GM12878 (cell line): Measurements from ENCODE around the gene NID1. TPM values are rescaled to one million over a fixed set of nuclear protein-coding genes. Genes with fewer than 3 reads are reported as not detected.

Experiments used
- ATAC-seq: fragments of 200-7000 bp; cut with Tn5 transposase; 3 replicates; pipeline ENCODE4 v1.9.1; 2020; ENCODE audit warnings: mild to moderate bottlenecking, moderate library complexity
- BruUV-seq: library from RNA; stranded (reverse); fragments of 400-500 nt; replicated peaks from 2 replicates; lab custom pipeline; 2021; lab: Mats Ljungman, UMichigan
- CTCF ChIA-PET: fragments of 300-600 bp; sonication (Branson Sonifier 250); formaldehyde crosslinking; extraction: SDS; loops from one replicate; lab custom pipeline; 2021; ENCODE audit warnings: inconsistent platforms; lab: Yijun Ruan, JAX
- POLR2A ChIA-PET: fragments of 350-600 bp; formaldehyde crosslinking; extraction: SDS; loops from one replicate; lab custom pipeline; 2021; ENCODE audit warnings: inconsistent platforms; lab: Charles Lee
- RAD21 ChIA-PET: fragments of 300-600 bp; sonication (Branson Sonifier 250); formaldehyde crosslinking; loops from one replicate; lab custom pipeline; 2023; ENCODE audit warnings: antibody characterized with exemption; ENCODE audit not compliant: unreplicated experiment; lab: Charles Lee
- SMC1A ChIA-PET: fragments of 300-600 bp; sonication (Branson Sonifier 250); formaldehyde crosslinking; loops from one replicate; lab custom pipeline; 2023; ENCODE audit not compliant: unreplicated experiment, uncharacterized antibody; lab: Charles Lee
- DNase-seq: peaks from one replicate; pipeline ENCODE4 v3.0.0-alpha.2; 2011; ENCODE audit warnings: low read depth, low spot score
- FAIRE-seq: peaks from 3 replicates; lab custom pipeline; 2011; peaks lifted over from hg19 to GRCh38; lab: Jason Lieb, UNC
- H2AFZ ChIP-seq: 2 replicates; pipeline ENCODE4 v1.6.0; 2011; ENCODE audit warnings: low read depth, low read length, control low read depth; ENCODE audit not compliant: control insufficient read depth
- H3K27ac ChIP-seq: 2 replicates; pipeline ENCODE4 v1.5.1; 2011; ENCODE audit warnings: control low read depth; ENCODE audit not compliant: control insufficient read depth, insufficient read depth
- H3K27me3 ChIP-seq, 2 experiments: replicated peaks in 1 of 2; 2 replicates each; pipeline versions ENCODE4 v1.6.0 to v1.6.1; 2011; ENCODE audit warnings: low read length in 1 of 2; ENCODE audit not compliant: control insufficient read depth in 2 of 2, insufficient read depth in 2 of 2
- H3K36me3 ChIP-seq, 2 experiments: 2 replicates each; pipeline ENCODE4 v1.5.1; 2011; ENCODE audit warnings: low read length in 1 of 2; ENCODE audit not compliant: control insufficient read depth in 2 of 2, insufficient read depth in 2 of 2
- H3K4me1 ChIP-seq: 2 replicates; pipeline ENCODE4 v1.6.1; 2011; ENCODE audit warnings: mild to moderate bottlenecking, low read length, moderate library complexity, mixed read lengths; ENCODE audit not compliant: control insufficient read depth, insufficient read depth
- H3K4me2 ChIP-seq: 2 replicates; pipeline ENCODE4 v1.6.0; 2011; ENCODE audit warnings: control low read depth; ENCODE audit not compliant: control insufficient read depth, insufficient read depth
- H3K4me3 ChIP-seq: fragments of 200-600 bp; sonication (generic); 2 replicates; pipeline ENCODE4 v1.5.1; 2016
- H3K79me2 ChIP-seq: 2 replicates; pipeline ENCODE4 v1.6.0; 2011; ENCODE audit warnings: low read length; ENCODE audit not compliant: control insufficient read depth, insufficient read depth
- H3K9ac ChIP-seq: 2 replicates; pipeline ENCODE4 v1.8.0; 2011; ENCODE audit warnings: low read length, control low read depth, mixed read lengths; ENCODE audit not compliant: control insufficient read depth, insufficient read depth
- H3K9me3 ChIP-seq: replicated peaks from 3 replicates; pipeline ENCODE4 v1.5.1; 2011; ENCODE audit warnings: mild to moderate bottlenecking, low read length; ENCODE audit not compliant: control insufficient read depth, insufficient read depth
- H4K20me1 ChIP-seq: 2 replicates; pipeline ENCODE4 v1.6.0; 2011; ENCODE audit not compliant: control insufficient read depth, insufficient read depth
- ATF7 ChIP-seq: fragments of 450-650 bp; IDR thresholded peaks from 2 replicates; pipeline ENCODE4 v1.6.1; 2016; ENCODE audit warnings: low read depth, mild to moderate bottlenecking
- BCL11A ChIP-seq: IDR thresholded peaks from 2 replicates; pipeline ENCODE4 v1.6.1; 2011; ENCODE audit warnings: low read depth, low read length
- EP300 ChIP-seq, 2 experiments: fragments of 150-350 bp in 1 of 2; IDR thresholded peaks; 2 replicates each; pipeline ENCODE4 v1.6.1; 2011 to 2012; ENCODE audit warnings: low read depth in 2 of 2, low read length in 2 of 2, borderline replicate concordance in 1 of 2, improper control_type of control experiment in 1 of 2, inconsistent platforms in 1 of 2; ENCODE audit not compliant: control insufficient read depth in 1 of 2
- IKZF2 ChIP-seq, 2 experiments: fragments of 450-650 bp; IDR thresholded peaks; 2 replicates each; pipeline ENCODE4 v1.6.1; 2017; ENCODE audit warnings: mild to moderate bottlenecking in 2 of 2, moderate library complexity in 2 of 2
- MTA2 ChIP-seq: fragments of 450-650 bp; IDR thresholded peaks from 2 replicates; pipeline ENCODE4 v1.6.1; 2016; ENCODE audit warnings: low read depth, mild to moderate bottlenecking, moderate library complexity
- NFXL1 ChIP-seq: fragments of 450-650 bp; IDR thresholded peaks from 2 replicates; pipeline ENCODE4 v1.6.1; 2017; ENCODE audit warnings: antibody characterized with exemption, mild to moderate bottlenecking, borderline replicate concordance
- RBBP5 ChIP-seq: fragments of 200-600 bp; sonication (generic); conservative IDR thresholded peaks from 2 replicates; pipeline ENCODE4 v1.6.1; 2016
- RUNX3 ChIP-seq: IDR thresholded peaks from 2 replicates; pipeline ENCODE4 v1.6.1; 2012; ENCODE audit warnings: low read length, inconsistent platforms
- STAT3 ChIP-seq: IDR thresholded peaks from 2 replicates; pipeline ENCODE4 v1.6.1; 2011; ENCODE audit warnings: low read depth, low read length, improper control_type of control experiment
- WGBS: methylation state at CpG from one replicate; pipeline ENCODE4 v1.1.6; 2016; ENCODE audit warnings: low lambda C conversion rate; ENCODE audit not compliant: insufficient replicate concordance, insufficient coverage; ENCODE audit errors: missing lambda C conversion rate; 5-methylcytosine and 5-hydroxymethylcytosine counted together
- in situ Hi-C: fragments of 300-500 bp; cut with MboI; formaldehyde crosslinking; loops from 9 replicates; pipeline ENCODE4 v1.14.3; 2018; ENCODE audit warnings: mixed read lengths
- intact Hi-C: fragments of 100-400 bp; cut with micrococcal nuclease; formaldehyde crosslinking; loops from one replicate; pipeline ENCODE4 v1.14.2; 2022; ENCODE audit not compliant: unreplicated experiment
- polyA plus RNA-seq, 11 experiments: library from polyadenylated mRNA; depleted of rRNA in 4 of 11; unstranded in 6 of 11; stranded (reverse) in 5 of 11; fragments of >200 nt; fragmentation: Nextera tagmentation in 4 of 11; fragmentation: Illumina TruSeq in 1 of 11; extraction: Ambion mirVana in 4 of 11; extraction: Trizol in 1 of 11; gene quantifications; 1 replicate in 1 of 11; 2 replicates in 10 of 11; pipeline versions ENCODE4 v1.2.1 to v1.2.3, GENCODE V29; 2011 to 2016; ENCODE audit warnings: inconsistent platforms in 2 of 11, missing spikeins in 2 of 11, low read depth in 1 of 11
- total RNA-seq, 4 experiments: library from RNA; depleted of rRNA in 3 of 4; stranded (reverse); fragments of >200 nt in 3 of 4; fragmentation: Illumina TruSeq in 1 of 4; extraction: Trizol in 1 of 4; gene quantifications; 2 replicates each; pipeline versions ENCODE4 v1.2.1 to v1.2.3, GENCODE V29; 2013 to 2021
- TF ChIP-seq, protein P1 (sequence below): IDR thresholded peaks from 2 replicates; pipeline ENCODE4 v1.6.1; 2011; ENCODE audit warnings: low read depth, mild to moderate bottlenecking, low read length, moderate library complexity, borderline replicate concordance; ENCODE audit errors: extremely low read depth
- TF ChIP-seq, protein P2 (sequence below): fragments of 450-650 bp; IDR thresholded peaks from 2 replicates; pipeline ENCODE4 v1.6.1; 2017; ENCODE audit warnings: mild to moderate bottlenecking, moderate library complexity
- TF ChIP-seq, protein P3 (sequence below): fragments of 450-650 bp; IDR thresholded peaks from 2 replicates; pipeline ENCODE4 v1.6.1; 2017; ENCODE audit warnings: mild to moderate bottlenecking, low read depth, inconsistent platforms; ENCODE audit not compliant: poor library complexity, severe bottlenecking

NID1 gene
- total and polyA plus RNA-seq, 10 of the 15 experiments (the other 5 are each of a cell fraction or from before 2014, with no cell fraction given) = 4.2 to 25.7 (median 11.3) TPM

DNA sequence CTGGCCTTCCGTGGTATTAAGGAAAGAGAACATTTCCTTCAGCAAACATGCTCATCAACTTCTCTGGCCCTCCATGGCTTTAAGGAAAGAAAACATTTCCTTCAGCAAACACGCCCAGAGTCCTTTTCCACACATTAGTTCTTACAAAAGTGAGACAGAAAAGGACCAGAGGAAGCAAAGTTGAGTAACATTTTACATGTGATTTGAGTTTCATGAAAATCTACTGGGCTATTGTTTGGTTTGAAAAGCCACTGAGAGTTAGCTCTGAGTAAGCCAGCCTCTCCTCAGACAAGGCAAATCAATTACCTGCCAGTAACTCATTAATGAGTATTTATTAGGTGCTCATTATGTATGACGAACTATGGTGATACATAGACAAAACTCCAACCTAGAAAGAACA, 78.0 kb downstream of the NID1 start:
- POLR2A ChIA-PET = interaction anchor here (0.6 to 1.5 kb wide), 2 partner anchors 9 to 472 kb away, joined by 3 read pairs; no protein-coding TSS in a partner anchor
- no peak overlapping the region for H3K4me3 ChIP-seq

More for the DNA sequence above, 78.0 kb downstream of the NID1 start:
- Histone ChIP-seq H3K4me2 (no peak overlapping the region), H3K27me3 (no peaks in the 10 kb centered on the region), H3K79me2 (no peaks in the 10 kb centered on the region)
- intact Hi-C loops = loop anchor here (1.0 kb wide), 1 partner anchor 9 kb away; no protein-coding TSS in a partner anchor
- RAD21 ChIA-PET = interaction anchor here (1.5 kb wide), 1 partner anchor 14 kb away, joined by 7 read pairs; no protein-coding TSS in a partner anchor
- TF ChIP-seq, protein P1, sequence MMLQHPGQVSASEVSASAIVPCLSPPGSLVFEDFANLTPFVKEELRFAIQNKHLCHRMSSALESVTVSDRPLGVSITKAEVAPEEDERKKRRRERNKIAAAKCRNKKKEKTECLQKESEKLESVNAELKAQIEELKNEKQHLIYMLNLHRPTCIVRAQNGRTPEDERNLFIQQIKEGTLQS = no peak
- TF ChIP-seq EP300 (IDR thresholded peaks at IDR 0.05; ENCODE audit: borderline replicate concordance in 1 of 2, control insufficient read depth in 1 of 2, low read depth in 2 of 2, low read length in 2 of 2) = peak; percentile 29 to 30; a peak in 1 of 4 replicates
- TF ChIP-seq RBBP5 = no peak
- TF ChIP-seq, protein P2, sequence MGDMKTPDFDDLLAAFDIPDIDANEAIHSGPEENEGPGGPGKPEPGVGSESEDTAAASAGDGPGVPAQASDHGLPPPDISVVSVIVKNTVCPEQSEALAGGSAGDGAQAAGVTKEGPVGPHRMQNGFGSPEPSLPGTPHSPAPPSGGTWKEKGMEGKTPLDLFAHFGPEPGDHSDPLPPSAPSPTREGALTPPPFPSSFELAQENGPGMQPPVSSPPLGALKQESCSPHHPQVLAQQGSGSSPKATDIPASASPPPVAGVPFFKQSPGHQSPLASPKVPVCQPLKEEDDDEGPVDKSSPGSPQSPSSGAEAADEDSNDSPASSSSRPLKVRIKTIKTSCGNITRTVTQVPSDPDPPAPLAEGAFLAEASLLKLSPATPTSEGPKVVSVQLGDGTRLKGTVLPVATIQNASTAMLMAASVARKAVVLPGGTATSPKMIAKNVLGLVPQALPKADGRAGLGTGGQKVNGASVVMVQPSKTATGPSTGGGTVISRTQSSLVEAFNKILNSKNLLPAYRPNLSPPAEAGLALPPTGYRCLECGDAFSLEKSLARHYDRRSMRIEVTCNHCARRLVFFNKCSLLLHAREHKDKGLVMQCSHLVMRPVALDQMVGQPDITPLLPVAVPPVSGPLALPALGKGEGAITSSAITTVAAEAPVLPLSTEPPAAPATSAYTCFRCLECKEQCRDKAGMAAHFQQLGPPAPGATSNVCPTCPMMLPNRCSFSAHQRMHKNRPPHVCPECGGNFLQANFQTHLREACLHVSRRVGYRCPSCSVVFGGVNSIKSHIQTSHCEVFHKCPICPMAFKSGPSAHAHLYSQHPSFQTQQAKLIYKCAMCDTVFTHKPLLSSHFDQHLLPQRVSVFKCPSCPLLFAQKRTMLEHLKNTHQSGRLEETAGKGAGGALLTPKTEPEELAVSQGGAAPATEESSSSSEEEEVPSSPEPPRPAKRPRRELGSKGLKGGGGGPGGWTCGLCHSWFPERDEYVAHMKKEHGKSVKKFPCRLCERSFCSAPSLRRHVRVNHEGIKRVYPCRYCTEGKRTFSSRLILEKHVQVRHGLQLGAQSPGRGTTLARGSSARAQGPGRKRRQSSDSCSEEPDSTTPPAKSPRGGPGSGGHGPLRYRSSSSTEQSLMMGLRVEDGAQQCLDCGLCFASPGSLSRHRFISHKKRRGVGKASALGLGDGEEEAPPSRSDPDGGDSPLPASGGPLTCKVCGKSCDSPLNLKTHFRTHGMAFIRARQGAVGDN = peak; percentile 49; the same call in 1 of the 2 replicates
- no peak for TF ChIP-seq STAT3
- 0 out of 2 replicates have a peak, but pooled peaks have one; percentile 33 for TF ChIP-seq ATF7
- no peak for TF ChIP-seq NFXL1
- TF ChIP-seq, protein P3, sequence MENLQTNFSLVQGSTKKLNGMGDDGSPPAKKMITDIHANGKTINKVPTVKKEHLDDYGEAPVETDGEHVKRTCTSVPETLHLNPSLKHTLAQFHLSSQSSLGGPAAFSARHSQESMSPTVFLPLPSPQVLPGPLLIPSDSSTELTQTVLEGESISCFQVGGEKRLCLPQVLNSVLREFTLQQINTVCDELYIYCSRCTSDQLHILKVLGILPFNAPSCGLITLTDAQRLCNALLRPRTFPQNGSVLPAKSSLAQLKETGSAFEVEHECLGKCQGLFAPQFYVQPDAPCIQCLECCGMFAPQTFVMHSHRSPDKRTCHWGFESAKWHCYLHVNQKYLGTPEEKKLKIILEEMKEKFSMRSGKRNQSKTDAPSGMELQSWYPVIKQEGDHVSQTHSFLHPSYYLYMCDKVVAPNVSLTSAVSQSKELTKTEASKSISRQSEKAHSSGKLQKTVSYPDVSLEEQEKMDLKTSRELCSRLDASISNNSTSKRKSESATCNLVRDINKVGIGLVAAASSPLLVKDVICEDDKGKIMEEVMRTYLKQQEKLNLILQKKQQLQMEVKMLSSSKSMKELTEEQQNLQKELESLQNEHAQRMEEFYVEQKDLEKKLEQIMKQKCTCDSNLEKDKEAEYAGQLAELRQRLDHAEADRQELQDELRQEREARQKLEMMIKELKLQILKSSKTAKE = peak; percentile 45
- TF ChIP-seq IKZF2 (IDR thresholded peaks at IDR 0.05) = 0 out of 4 replicates have a peak, but pooled peaks of 1 of the 2 experiments have one; percentile 18
- TF ChIP-seq MTA2 = peak; percentile 82
- TF ChIP-seq BCL11A = peak; percentile 58; the same call in 1 of the 2 replicates
- peak; percentile 31; the same call in 1 of the 2 replicates for TF ChIP-seq RUNX3
- TF ChIP-seq, all 136 proteins: peak for 8
- Histone ChIP-seq H4K20me1 (no peaks in the 10 kb centered on the region), H3K36me3 (no peaks in the 10 kb centered on the region; a peak in 1 of 4 replicates), H3K9me3 (peaks cover 13% of the 10 kb centered on the region; the same call in 2 of the 3 replicates), H3K9ac (no peak overlapping the region), H3K4me1 (peaks cover 7% of the 10 kb centered on the region; the same call in 1 of the 2 replicates), H3K27ac (no peak overlapping the region), H2AFZ (peak overlapping the region; percentile 10)
- ATAC-seq (peak; percentile 90), DNase-seq (no peak), FAIRE-seq (no peak)
- WGBS = 0% methylated on average over 3 of the region's 3 CpGs
- no TSS peak for BruUV-seq
- ChIA-PET CTCF (interaction anchor here (1.4 kb wide), 1 partner anchor 14 kb away, joined by 4 read pairs; no protein-coding TSS in a partner anchor), SMC1A (interaction anchor here (1.5 to 1.9 kb wide), 2 partner anchors 9 to 15 kb away, joined by 4 to 9 read pairs; no protein-coding TSS in a partner anchor)
- in situ Hi-C loops = no loop called here
